Pancreas (tissue), 10 donors: ENCODE measurements around the gene ANKRD34A. TPM values are rescaled to one million over a fixed set of nuclear protein-coding genes. Genes with fewer than 3 reads are reported as not detected.
A peak's percentile ranks its signal among the peaks of the same experiment; 100 is the strongest.

Experiments
- ATAC-seq, 4 donors: fragments of 200-7000 bp; cut with Tn5 transposase; one replicate each; pipeline versions ENCODE4 v1.8.0 to v1.9.1; 2020; ENCODE audit warnings: mild to moderate bottlenecking in 4 of 4, moderate library complexity in 4 of 4
- DNase-seq, 6 donors: peaks; one replicate each; pipeline ENCODE4 v3.0.0-alpha.2; 2020
- FAIRE-seq: peaks from 2 replicates; lab custom pipeline; 2012; peaks lifted over from hg19 to GRCh38; lab: Jason Lieb, UNC
- H3K27ac ChIP-seq, 4 donors: fragments of 200-600 bp; sonication (generic); 1 replicate in 3 of 4; 2 replicates in 1 of 4; pipeline versions ENCODE4 v1.5.0 to v1.8.0; 2020
- H3K27me3 ChIP-seq, 4 donors: fragments of 200-600 bp; one replicate each; pipeline ENCODE4 v1.8.0; 2021
- H3K36me3 ChIP-seq, 3 donors: fragments of 200-600 bp; sonication (generic) in 1 of 3; one replicate each; pipeline versions ENCODE4 v1.5.0 to v1.8.0; 2020 to 2021
- H3K4me1 ChIP-seq, 3 donors: fragments of 200-600 bp; one replicate each; pipeline ENCODE4 v1.8.0; 2021
- H3K4me3 ChIP-seq, 4 donors: fragments of 200-600 bp; sonication (generic) in 2 of 4; one replicate each; pipeline versions ENCODE4 v1.5.0 to v1.8.0; 2020 to 2021
- H3K9me3 ChIP-seq, 4 donors: fragments of 200-600 bp; one replicate each; pipeline ENCODE4 v1.8.0; 2021
- WGBS, 2 donors: extraction: QIAGEN DNeasy Blood & Tissue Kit; methylation state at CpG; one replicate each; pipeline ENCODE4 v1.1.7; 2013; 5-methylcytosine and 5-hydroxymethylcytosine counted together
- intact Hi-C, 3 donors: fragments of 100-400 bp; cut with DNase I; formaldehyde crosslinking; loops; one replicate each; pipeline versions ENCODE4 v1.11.1 to v1.14.2; 2022
- polyA plus RNA-seq, 2 donors: library from polyadenylated mRNA; stranded (reverse); fragments of 200-250 nt; gene quantifications; one replicate each; pipeline ENCODE4 v1.2.3, GENCODE V29; 2013
- total RNA-seq, 6 donors: library from RNA; stranded (reverse); fragmentation: NEBNext Ultra II Directional in 4 of 6; extraction: Animal tissue kit (Norgen Biotek cat#: 25700) in 4 of 6; gene quantifications; one replicate each; pipeline versions ENCODE4 v1.2.1 to v1.2.4, GENCODE V29; 2021 to 2023
- TF ChIP-seq, protein P1 (sequence below), 4 donors: fragments of 200-600 bp; sonication (generic) in 3 of 4; IDR thresholded peaks; one replicate each; pipeline versions ENCODE4 v1.5.0 to v1.8.0; 2021; ENCODE audit warnings: antibody characterized with exemption in 4 of 4
- donor health status: healthy with polysubstance abuse.
- donor health status: DM: no; HTN: no; CAD: no; lungs with moderate emphysema.
- donor health status: DM: no; HTN: no; CAD: no.
- donor health status: control.
- donor health status: control.
- donor health status: Bipolar disorder and iron deficiency.
- donor health status: DM: yes; HTN: yes; CAD: no.
- donor health status: DM: no; HTN: no; CAD: no.
- donor health status: DM: no; HTN: no; CAD: no.
- donor health status: DM: yes; HTN: yes; CAD: no.

ANKRD34A gene
- total and polyA plus RNA-seq, 8 donors, result 0.04 to 0.38 (median 0.23) TPM

DNA sequence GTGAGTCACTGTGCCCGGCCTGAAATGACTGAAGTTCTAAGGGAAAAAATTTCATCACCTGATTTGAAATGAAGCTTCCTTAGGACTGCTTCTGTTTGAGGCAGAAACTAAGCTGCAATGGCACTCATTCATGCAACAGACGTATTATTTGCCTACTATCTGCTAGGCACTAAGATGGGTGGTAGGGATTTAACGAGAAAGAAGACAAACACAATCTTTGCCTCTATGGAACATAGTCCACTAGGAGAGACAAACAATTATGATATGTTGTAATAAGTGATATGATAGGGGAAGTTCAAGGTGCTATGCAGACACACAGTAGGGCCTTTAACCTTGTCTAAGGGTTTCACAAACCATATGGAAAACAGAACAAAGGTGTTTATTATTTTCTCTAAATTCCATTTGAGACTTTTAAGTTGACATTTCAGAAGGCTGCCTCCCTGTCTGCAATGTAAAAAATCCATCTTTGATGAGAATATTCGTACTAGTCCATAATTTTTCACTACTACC lies 17.8 kb downstream of the ANKRD34A start:
- TF ChIP-seq, protein P1, sequence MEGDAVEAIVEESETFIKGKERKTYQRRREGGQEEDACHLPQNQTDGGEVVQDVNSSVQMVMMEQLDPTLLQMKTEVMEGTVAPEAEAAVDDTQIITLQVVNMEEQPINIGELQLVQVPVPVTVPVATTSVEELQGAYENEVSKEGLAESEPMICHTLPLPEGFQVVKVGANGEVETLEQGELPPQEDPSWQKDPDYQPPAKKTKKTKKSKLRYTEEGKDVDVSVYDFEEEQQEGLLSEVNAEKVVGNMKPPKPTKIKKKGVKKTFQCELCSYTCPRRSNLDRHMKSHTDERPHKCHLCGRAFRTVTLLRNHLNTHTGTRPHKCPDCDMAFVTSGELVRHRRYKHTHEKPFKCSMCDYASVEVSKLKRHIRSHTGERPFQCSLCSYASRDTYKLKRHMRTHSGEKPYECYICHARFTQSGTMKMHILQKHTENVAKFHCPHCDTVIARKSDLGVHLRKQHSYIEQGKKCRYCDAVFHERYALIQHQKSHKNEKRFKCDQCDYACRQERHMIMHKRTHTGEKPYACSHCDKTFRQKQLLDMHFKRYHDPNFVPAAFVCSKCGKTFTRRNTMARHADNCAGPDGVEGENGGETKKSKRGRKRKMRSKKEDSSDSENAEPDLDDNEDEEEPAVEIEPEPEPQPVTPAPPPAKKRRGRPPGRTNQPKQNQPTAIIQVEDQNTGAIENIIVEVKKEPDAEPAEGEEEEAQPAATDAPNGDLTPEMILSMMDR (IDR thresholded peaks at IDR 0.05), result no peak
- ATAC-seq (no peak), FAIRE-seq (no peak), DNase-seq (no peak)
- 85 to 87% methylated on average over 4 of the region's 4 CpGs for WGBS, 2 donors
- Histone ChIP-seq H3K9me3 (no peaks in the 10 kb centered on the region), H3K36me3 (no peaks in the 10 kb centered on the region), H3K4me1 (no peaks in the 10 kb centered on the region), H3K4me3 (no peak overlapping the region), H3K27ac (no peak overlapping the region), H3K27me3 (no peaks in the 10 kb centered on the region)
- intact Hi-C loops, result no loop called here

DNA sequence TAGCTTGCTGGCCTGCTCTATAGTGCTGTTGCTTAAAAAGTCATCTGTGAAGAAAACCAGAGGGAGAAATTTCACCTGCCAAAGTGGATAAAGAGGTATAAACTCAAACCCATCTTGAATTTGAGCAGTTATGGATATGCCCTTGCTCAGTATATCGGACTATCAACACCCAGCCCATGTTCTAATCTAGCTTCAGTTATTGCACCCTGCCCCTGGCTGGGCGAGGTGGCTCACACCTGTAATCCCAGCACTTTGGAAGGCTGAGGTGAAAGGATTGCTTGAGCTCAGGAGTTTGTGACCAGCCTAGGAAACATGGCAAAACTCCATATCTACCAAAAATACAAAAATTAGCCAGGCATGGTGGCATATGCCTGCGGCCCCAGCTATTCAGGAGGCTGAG lies 19.8 kb downstream of the ANKRD34A start:
- Histone ChIP-seq H3K27me3 (no peaks in the 10 kb centered on the region), H3K27ac (no peak overlapping the region), H3K4me3 (no peak overlapping the region), H3K4me1 (no peaks in the 10 kb centered on the region), H3K9me3 (no peaks in the 10 kb centered on the region), H3K36me3 (no peaks in the 10 kb centered on the region)
- FAIRE-seq (no peak), DNase-seq (no peak), ATAC-seq (no peak)
- intact Hi-C loops, result no loop called here
- TF ChIP-seq, protein P1 (IDR thresholded peaks at IDR 0.05), result no peak
- WGBS, 2 donors, result 81 to 95% methylated on average over 3 of the region's 3 CpGs

DNA sequence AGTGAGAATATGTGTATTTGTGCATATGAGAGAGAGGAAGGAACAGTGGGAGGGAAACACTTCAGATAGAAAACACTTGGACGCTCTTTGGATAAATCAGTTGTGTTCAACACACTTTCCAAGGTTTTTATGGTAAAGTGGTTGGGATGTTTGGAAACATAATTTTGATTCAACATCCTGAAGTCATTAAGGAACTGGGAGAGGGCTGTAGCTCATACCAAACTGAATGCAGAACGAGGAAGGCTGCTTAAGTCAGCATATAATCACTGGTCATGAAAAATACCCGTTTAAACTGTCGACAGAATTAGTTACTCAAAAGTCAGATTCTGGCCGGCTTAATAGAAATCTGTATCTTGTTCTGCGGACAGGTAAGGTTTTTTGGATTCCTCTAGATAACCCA lies 21.5 kb downstream of the ANKRD34A start:
- TF ChIP-seq, protein P1 (IDR thresholded peaks at IDR 0.05), result no peak
- FAIRE-seq, result no peak

DNA sequence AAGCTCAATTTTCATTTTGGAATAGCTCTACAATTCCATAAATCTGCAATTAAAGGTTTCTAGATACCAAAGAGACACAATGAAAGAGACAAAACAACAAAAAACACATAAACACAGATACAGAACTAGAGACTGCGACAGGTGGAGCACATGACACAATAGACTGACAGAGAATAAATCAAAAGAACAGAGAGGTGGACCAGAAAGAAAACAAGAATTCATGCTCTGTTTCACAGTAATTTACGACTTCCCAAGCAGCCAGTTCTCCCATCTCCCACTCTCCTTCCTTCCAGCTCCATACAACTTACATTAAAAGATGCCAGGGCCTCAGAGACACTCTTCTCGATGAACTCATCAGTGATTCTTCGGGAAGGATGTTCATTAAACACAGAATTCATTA lies 22.0 kb downstream of the ANKRD34A start:
- Histone ChIP-seq H3K9me3 (no peaks in the 10 kb centered on the region), H3K27ac (no peak overlapping the region), H3K27me3 (no peaks in the 10 kb centered on the region), H3K4me1 (no peaks in the 10 kb centered on the region), H3K4me3 (no peak overlapping the region), H3K36me3 (no peaks in the 10 kb centered on the region)
- no peak for FAIRE-seq
- 84 to 85% methylated on average over 4 of the region's 4 CpGs for WGBS, 2 donors
- peak in 1 of 6 donors; percentile 12 for DNase-seq
- TF ChIP-seq, protein P1 (IDR thresholded peaks at IDR 0.05), result no peak
- ATAC-seq, result no peak
- intact Hi-C loops, result no loop called here

More for the DNA sequence above, 21.5 kb downstream of the ANKRD34A start:
- ATAC-seq (no peak), DNase-seq (no peak)
- intact Hi-C loops, result no loop called here
- no peaks in the 10 kb centered on the region for H3K9me3 ChIP-seq
- no peaks in the 10 kb centered on the region for H3K4me1 ChIP-seq
- H3K27ac ChIP-seq, result no peak overlapping the region
- no peak overlapping the region for H3K4me3 ChIP-seq
- 84 to 85% methylated on average over 6 of the region's 6 CpGs for whole genome bisulfite sequencing, 2 donors
- H3K27me3 ChIP-seq, result no peaks in the 10 kb centered on the region
- H3K36me3 ChIP-seq, result no peaks in the 10 kb centered on the region

DNA sequence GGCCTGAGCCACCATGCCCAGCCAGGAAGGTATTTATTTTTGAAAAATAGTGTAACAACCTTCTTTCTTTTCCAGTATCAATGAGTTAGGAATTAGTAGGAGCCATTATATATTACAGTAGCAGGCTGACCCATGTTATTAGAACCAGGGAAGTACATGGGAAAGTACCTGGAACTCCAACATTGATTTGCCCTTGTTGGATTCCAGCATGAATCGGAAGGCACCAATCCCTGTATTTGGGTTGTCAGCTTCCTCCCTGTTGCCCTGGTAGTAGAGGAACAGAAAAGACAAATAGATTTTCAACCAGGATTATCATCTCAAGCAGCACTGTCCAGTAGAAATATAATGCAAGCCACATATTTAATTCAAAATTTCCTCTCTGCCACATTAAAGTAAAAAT lies 26.9 kb downstream of the ANKRD34A start:
- H3K27ac ChIP-seq, result no peak overlapping the region
- H3K27me3 ChIP-seq, result no peaks in the 10 kb centered on the region
- intact Hi-C loops, result no loop called here
- TF ChIP-seq, protein P1 (IDR thresholded peaks at IDR 0.05), result no peak
- DNase-seq (no peak), FAIRE-seq (no peak), ATAC-seq (peak in 1 of 4 donors; percentile 48)
- no peaks in the 10 kb centered on the region for H3K36me3 ChIP-seq
- WGBS, 2 donors, result 52 to 79% methylated on average over 1 of the region's 1 CpG
- H3K4me3 ChIP-seq, result no peak overlapping the region
- no peaks in the 10 kb centered on the region for H3K9me3 ChIP-seq
- no peaks in the 10 kb centered on the region for H3K4me1 ChIP-seq
